Keratinocyte (primary cell): ENCODE results near the gene AGAP1. TPM values are rescaled to one million over a fixed set of nuclear protein-coding genes. Genes with fewer than 3 reads are reported as not detected.

Experiments
- DNase-seq: peaks from one replicate; pipeline ENCODE4 v3.0.0-alpha.2; 2011; ENCODE audit warnings: low read depth, missing footprints, low spot score
- FAIRE-seq: peaks from 2 replicates; lab custom pipeline; 2011; peaks lifted over from hg19 to GRCh38; lab: Jason Lieb, UNC
- H2AFZ ChIP-seq: 2 replicates; pipeline ENCODE4 v1.6.0; 2012; ENCODE audit warnings: low read length, control low read depth, inconsistent platforms; ENCODE audit not compliant: control insufficient read depth
- H3K27ac ChIP-seq: 2 replicates; pipeline ENCODE4 v1.5.1; 2011; ENCODE audit warnings: low read length; ENCODE audit not compliant: control insufficient read depth, insufficient read depth
- H3K27me3 ChIP-seq: 3 replicates; pipeline ENCODE4 v1.6.0; 2011; ENCODE audit warnings: low read length; ENCODE audit not compliant: control insufficient read depth, insufficient read depth; ENCODE audit errors: extremely low read depth
- H3K36me3 ChIP-seq, 2 experiments: 2 replicates in 1 of 2; 3 replicates in 1 of 2; pipeline ENCODE4 v1.5.1; 2011; ENCODE audit warnings: low read length in 2 of 2, mild to moderate bottlenecking in 1 of 2; ENCODE audit not compliant: control insufficient read depth in 2 of 2, insufficient read depth in 2 of 2; ENCODE audit errors: extremely low read depth in 1 of 2
- H3K4me1 ChIP-seq: 3 replicates; pipeline ENCODE4 v1.5.1; 2011; ENCODE audit warnings: low read length; ENCODE audit not compliant: control insufficient read depth, insufficient read depth; ENCODE audit errors: extremely low read depth
- H3K4me2 ChIP-seq: 3 replicates; pipeline ENCODE4 v1.6.0; 2011; ENCODE audit warnings: low read depth, low read length; ENCODE audit not compliant: control insufficient read depth, insufficient read depth; ENCODE audit errors: extremely low read depth
- H3K4me3 ChIP-seq, 3 experiments: fragments of 200-600 bp in 1 of 3; sonication (generic) in 1 of 3; 2 replicates in 2 of 3; 3 replicates in 1 of 3; pipeline ENCODE4 v1.5.1; 2011 to 2016; ENCODE audit warnings: low read length in 3 of 3, mild to moderate bottlenecking in 3 of 3, control low read depth in 2 of 3, inconsistent platforms in 1 of 3, low read depth in 1 of 3, mixed read lengths in 1 of 3, mixed run types in 1 of 3, moderate library complexity in 1 of 3; ENCODE audit not compliant: control insufficient read depth in 2 of 3, insufficient read depth in 2 of 3; ENCODE audit errors: extremely low read depth in 1 of 3
- H3K79me2 ChIP-seq: 2 replicates; pipeline ENCODE4 v1.6.0; 2012; ENCODE audit warnings: low read length; ENCODE audit not compliant: control insufficient read depth, insufficient read depth
- H3K9ac ChIP-seq: 3 replicates; pipeline ENCODE4 v1.6.0; 2011; ENCODE audit warnings: low read length; ENCODE audit not compliant: control insufficient read depth, insufficient read depth; ENCODE audit errors: extremely low read depth
- H3K9me1 ChIP-seq: 3 replicates; pipeline ENCODE4 v1.6.0; 2011; ENCODE audit warnings: low read length; ENCODE audit not compliant: control insufficient read depth, insufficient read depth; ENCODE audit errors: extremely low read depth
- H3K9me3 ChIP-seq: 2 replicates; pipeline ENCODE4 v1.5.1; 2012; ENCODE audit warnings: low read depth, low read length; ENCODE audit not compliant: control insufficient read depth
- H4K20me1 ChIP-seq: 3 replicates; pipeline ENCODE4 v1.6.0; 2011; ENCODE audit warnings: low read length; ENCODE audit not compliant: control insufficient read depth, insufficient read depth; ENCODE audit errors: extremely low read depth
- EZH2 ChIP-seq: IDR thresholded peaks from one replicate; pipeline ENCODE4 v1.6.1; 2012; ENCODE audit warnings: inconsistent platforms, mild to moderate bottlenecking, low read length, moderate library complexity
- dilution Hi-C: fragments of 300-500 bp; cut with MboI; formaldehyde crosslinking; loops from one replicate; pipeline ENCODE4 v1.7.0; 2020; ENCODE audit warnings: low sequenced_read_pairs; ENCODE audit not compliant: extremely low pct_ligation_motif_present
- polyA plus RNA-seq, 5 experiments: library from polyadenylated mRNA; depleted of rRNA in 3 of 5; stranded (reverse) in 3 of 5; stranded (forward) in 1 of 5; unstranded in 1 of 5; fragments of >200 nt; gene quantifications; 1 replicate in 1 of 5; 2 replicates in 3 of 5; 3 replicates in 1 of 5; pipeline versions ENCODE4 v1.2.1 to v1.2.3, GENCODE V29; 2011 to 2012; ENCODE audit warnings: missing spikeins in 2 of 5, low read depth in 1 of 5, low replicate concordance in 1 of 5
- TF ChIP-seq, protein P1 (sequence below), 3 experiments: IDR thresholded peaks in 1 of 3; conservative IDR thresholded peaks in 1 of 3; optimal IDR thresholded peaks in 1 of 3; 2 replicates in 2 of 3; 3 replicates in 1 of 3; pipeline versions ENCODE3 to v1.5.1; 2011; ENCODE audit warnings: low read length in 3 of 3, mild to moderate bottlenecking in 3 of 3, moderate library complexity in 2 of 3, control low read depth in 1 of 3, inconsistent platforms in 1 of 3; ENCODE audit not compliant: insufficient read depth in 2 of 3; ENCODE audit errors: extremely low read depth in 1 of 3

AGAP1 gene
- polyA plus RNA-seq, 1 donor (not counting 4 experiments of a cell fraction or from before 2014, with no cell fraction given) = 12.6 TPM

DNA sequence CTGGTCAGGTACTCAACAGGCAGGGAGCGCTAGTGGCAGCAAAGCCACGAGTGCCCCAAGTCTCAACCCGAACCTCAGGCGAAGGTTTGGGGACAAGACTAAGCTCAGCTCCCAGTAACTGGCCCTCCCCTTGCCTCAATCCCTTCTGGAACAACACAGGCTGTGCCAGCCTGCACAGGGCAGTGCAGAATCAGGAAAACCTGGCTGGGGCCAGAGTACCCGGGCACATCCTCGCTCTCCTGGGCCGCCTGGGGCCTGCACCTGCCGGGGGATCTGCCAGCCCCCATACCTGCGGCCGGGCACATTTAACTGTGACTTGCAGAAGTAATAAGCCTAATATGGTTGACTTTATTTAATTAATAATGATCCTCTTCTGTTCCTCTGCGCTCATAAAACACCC, 613.7 kb downstream of the AGAP1 start:
- H3K4me3 ChIP-seq = no peak overlapping the region
- no peak overlapping the region for H3K4me2 ChIP-seq
- H3K27ac ChIP-seq = no peak overlapping the region
- DNase-seq = no peak
- TF ChIP-seq EZH2 = no peak
- TF ChIP-seq, protein P1, sequence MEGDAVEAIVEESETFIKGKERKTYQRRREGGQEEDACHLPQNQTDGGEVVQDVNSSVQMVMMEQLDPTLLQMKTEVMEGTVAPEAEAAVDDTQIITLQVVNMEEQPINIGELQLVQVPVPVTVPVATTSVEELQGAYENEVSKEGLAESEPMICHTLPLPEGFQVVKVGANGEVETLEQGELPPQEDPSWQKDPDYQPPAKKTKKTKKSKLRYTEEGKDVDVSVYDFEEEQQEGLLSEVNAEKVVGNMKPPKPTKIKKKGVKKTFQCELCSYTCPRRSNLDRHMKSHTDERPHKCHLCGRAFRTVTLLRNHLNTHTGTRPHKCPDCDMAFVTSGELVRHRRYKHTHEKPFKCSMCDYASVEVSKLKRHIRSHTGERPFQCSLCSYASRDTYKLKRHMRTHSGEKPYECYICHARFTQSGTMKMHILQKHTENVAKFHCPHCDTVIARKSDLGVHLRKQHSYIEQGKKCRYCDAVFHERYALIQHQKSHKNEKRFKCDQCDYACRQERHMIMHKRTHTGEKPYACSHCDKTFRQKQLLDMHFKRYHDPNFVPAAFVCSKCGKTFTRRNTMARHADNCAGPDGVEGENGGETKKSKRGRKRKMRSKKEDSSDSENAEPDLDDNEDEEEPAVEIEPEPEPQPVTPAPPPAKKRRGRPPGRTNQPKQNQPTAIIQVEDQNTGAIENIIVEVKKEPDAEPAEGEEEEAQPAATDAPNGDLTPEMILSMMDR (optimal IDR thresholded peaks at IDR 0.05 in 1 of 3, IDR thresholded peaks at IDR 0.05 in 1 of 3, conservative IDR thresholded peaks at IDR 0.05 in 1 of 3; ENCODE audit: extremely low read depth in 1 of 3, insufficient read depth in 2 of 3, low read length in 3 of 3) = no peak
- H2AFZ ChIP-seq = no peak overlapping the region
- dilution Hi-C loops = no loop called here
- no peaks in the 10 kb centered on the region for H3K36me3 ChIP-seq
- no peaks in the 10 kb centered on the region for H3K9me1 ChIP-seq
- no peak for FAIRE-seq
- H3K9me3 ChIP-seq = no peaks in the 10 kb centered on the region
- H4K20me1 ChIP-seq = no peaks in the 10 kb centered on the region
- no peaks in the 10 kb centered on the region for H3K4me1 ChIP-seq
- H3K27me3 ChIP-seq = no peaks in the 10 kb centered on the region
- H3K79me2 ChIP-seq = no peaks in the 10 kb centered on the region
- no peak overlapping the region for H3K9ac ChIP-seq

DNA sequence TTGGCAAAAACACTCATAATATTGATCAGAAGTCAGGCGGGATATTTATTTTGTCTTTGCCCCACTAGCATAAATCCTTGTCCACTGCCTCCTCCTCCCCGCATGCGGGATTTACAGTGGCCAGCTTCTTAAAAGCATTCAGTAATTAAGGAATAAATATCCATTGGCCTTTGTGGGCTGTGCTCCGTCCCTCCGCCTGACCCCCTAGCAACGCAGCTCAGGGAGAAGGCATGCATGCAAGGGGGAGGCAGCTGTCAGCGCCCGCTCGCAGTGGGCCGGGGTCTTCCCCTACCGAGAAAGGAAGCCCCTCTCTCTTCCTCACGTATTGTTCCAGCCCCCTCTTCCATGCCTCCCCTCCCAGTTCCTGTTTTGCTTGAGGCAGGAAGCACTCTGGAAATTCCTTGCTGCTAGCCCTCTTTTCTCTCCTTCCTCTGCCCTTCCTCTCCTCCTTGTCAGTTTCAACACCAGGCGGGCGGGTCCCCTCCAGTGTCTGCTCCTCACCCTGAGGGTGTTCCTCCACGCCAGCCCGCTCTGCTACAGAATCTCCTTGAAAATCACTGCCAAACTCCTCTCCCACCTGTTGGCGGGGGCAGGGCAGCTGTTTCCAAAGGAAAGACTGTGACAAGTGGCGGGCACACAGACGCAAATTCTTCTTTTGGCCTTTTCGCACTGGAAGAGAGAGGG, 614.2 kb downstream of the AGAP1 start:
- H3K9me1 ChIP-seq = no peaks in the 10 kb centered on the region
- H3K36me3 ChIP-seq = no peaks in the 10 kb centered on the region
- DNase-seq (no peak), FAIRE-seq (no peak)
- H3K4me1 ChIP-seq = no peaks in the 10 kb centered on the region
- H3K27ac ChIP-seq = no peak overlapping the region
- H3K4me3 ChIP-seq = no peak overlapping the region
- H2AFZ ChIP-seq = no peak overlapping the region
- H3K27me3 ChIP-seq = no peaks in the 10 kb centered on the region
- H3K4me2 ChIP-seq = no peak overlapping the region
- dilution Hi-C loops = no loop called here
- H4K20me1 ChIP-seq = no peaks in the 10 kb centered on the region
- no peak overlapping the region for H3K9ac ChIP-seq
- TF ChIP-seq, protein P1 (optimal IDR thresholded peaks at IDR 0.05 in 1 of 3, IDR thresholded peaks at IDR 0.05 in 1 of 3, conservative IDR thresholded peaks at IDR 0.05 in 1 of 3; ENCODE audit: extremely low read depth in 1 of 3, insufficient read depth in 2 of 3, low read length in 3 of 3) = no peak
- TF ChIP-seq EZH2 = no peak
- H3K9me3 ChIP-seq = no peaks in the 10 kb centered on the region
- no peaks in the 10 kb centered on the region for H3K79me2 ChIP-seq
